ENCODE measurements around the gene ALOX15.

DNA sequence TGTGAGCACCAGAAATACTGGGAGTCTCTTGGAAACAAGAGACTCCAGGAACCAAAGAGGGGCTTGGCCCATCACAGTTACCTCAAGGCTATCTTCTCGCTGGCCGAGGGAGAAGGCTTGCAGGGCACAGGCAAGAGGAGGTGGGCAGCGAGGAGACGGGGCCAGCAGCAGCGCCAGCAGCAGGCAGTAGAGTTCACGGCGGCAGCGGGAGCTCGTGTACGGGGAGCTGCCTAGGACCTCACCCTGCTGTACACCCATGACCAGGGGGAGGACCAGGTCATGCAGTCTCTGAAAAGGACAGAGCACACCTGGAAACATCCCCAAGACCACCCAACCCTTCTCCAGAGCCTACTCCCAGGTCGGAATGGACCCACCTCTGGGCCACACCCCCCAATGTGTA lies 31.7 kb upstream of the ALOX15 start:
- TF ChIP-seq CTCF (IDR thresholded peaks at IDR 0.05 in 8 of 11, conservative IDR thresholded peaks at IDR 0.05 in 3 of 11) (no peak), POLR2AphosphoS5 (IDR thresholded peaks at IDR 0.05) (no peak)

Data from spleen (tissue), 7 donors.